GM12878 (cell line): ENCODE measurements around the gene TCF23.

ENCODE experiments used
- ATF7 ChIP-seq: fragments of 450-650 bp; IDR thresholded peaks from 2 replicates; pipeline ENCODE4 v1.6.1; 2016; ENCODE audit warnings: low read depth, mild to moderate bottlenecking
- BMI1 ChIP-seq: fragments of 450-650 bp; IDR thresholded peaks from 2 replicates; pipeline ENCODE4 v1.6.1; 2016; ENCODE audit warnings: mild to moderate bottlenecking, moderate library complexity, borderline replicate concordance
- CHD2 ChIP-seq: IDR thresholded peaks from 2 replicates; pipeline ENCODE4 v1.6.1; 2011; ENCODE audit warnings: low read depth, low read length, improper control_type of control experiment, borderline replicate concordance
- GABPA ChIP-seq: IDR thresholded peaks from 2 replicates; pipeline ENCODE4 v1.6.1; 2014; ENCODE audit warnings: antibody characterized with exemption, low read depth, mild to moderate bottlenecking, inconsistent platforms
- JUND ChIP-seq: IDR thresholded peaks from 2 replicates; pipeline ENCODE4 v1.6.1; 2012; ENCODE audit warnings: low read depth, mild to moderate bottlenecking, low read length, improper control_type of control experiment, moderate library complexity
- NFXL1 ChIP-seq: fragments of 450-650 bp; IDR thresholded peaks from 2 replicates; pipeline ENCODE4 v1.6.1; 2017; ENCODE audit warnings: antibody characterized with exemption, mild to moderate bottlenecking, borderline replicate concordance
- POLR2A ChIP-seq: IDR thresholded peaks from 2 replicates; pipeline ENCODE4 v1.6.1; 2011; ENCODE audit warnings: low read depth, mild to moderate bottlenecking, low read length
- POLR2AphosphoS5 ChIP-seq: IDR thresholded peaks from 2 replicates; pipeline ENCODE4 v1.6.1; 2011; ENCODE audit warnings: mild to moderate bottlenecking, low read length, inconsistent platforms
- RELA ChIP-seq: fragments of 450-650 bp; IDR thresholded peaks from 2 replicates; pipeline ENCODE4 v1.8.0; 2014; ENCODE audit warnings: borderline replicate concordance; ENCODE audit not compliant: partially characterized antibody
- TF ChIP-seq, protein P1 (sequence below): IDR thresholded peaks from 2 replicates; pipeline ENCODE4 v1.6.1; 2012; ENCODE audit warnings: mild to moderate bottlenecking, low read depth, low read length
- TF ChIP-seq, protein P2 (sequence below), 3 experiments: IDR thresholded peaks in 2 of 3; conservative IDR thresholded peaks in 1 of 3; 2 replicates each; pipeline ENCODE4 v1.5.1; 2011; ENCODE audit warnings: low read depth in 3 of 3, low read length in 3 of 3, mild to moderate bottlenecking in 3 of 3, control low read depth in 2 of 3, moderate library complexity in 2 of 3, inconsistent platforms in 1 of 3, mixed read lengths in 1 of 3; ENCODE audit not compliant: control insufficient read depth in 2 of 3, insufficient read depth in 1 of 3; ENCODE audit errors: extremely low read depth in 1 of 3
- TF ChIP-seq, protein P3 (sequence below): fragments of 450-650 bp; IDR thresholded peaks from 2 replicates; pipeline ENCODE4 v1.6.1; 2017; ENCODE audit warnings: mild to moderate bottlenecking, moderate library complexity
- TF ChIP-seq, protein P4 (sequence below): IDR thresholded peaks from 2 replicates; pipeline ENCODE4 v1.6.1; 2011; ENCODE audit warnings: borderline replicate concordance, low read depth, mild to moderate bottlenecking, moderate library complexity, low read length; ENCODE audit not compliant: insufficient read depth, poor library complexity, severe bottlenecking

DNA sequence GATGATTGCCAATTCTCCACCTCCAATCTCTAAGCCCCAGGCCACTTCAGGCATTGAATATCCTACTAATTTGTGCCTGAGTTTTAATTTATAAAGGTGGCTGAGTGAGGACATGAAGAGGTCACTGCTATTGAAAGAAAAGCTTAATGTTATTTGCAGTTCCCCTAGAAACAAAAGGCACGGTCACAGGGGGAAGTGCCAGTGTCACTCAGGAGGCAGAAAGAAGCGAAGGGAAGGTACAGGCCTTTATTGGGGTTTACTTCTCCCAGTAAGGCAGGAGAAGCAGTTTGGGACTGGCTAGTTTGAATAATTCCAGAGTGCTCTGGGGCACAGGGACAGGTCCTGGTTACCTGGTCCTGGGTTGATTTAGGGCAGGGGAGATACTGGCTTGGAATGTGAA, 26.9 kb upstream of the TCF23 start:
- TF ChIP-seq POLR2AphosphoS5 (no peak), RELA (no peak), JUND (no peak), ATF7 (no peak), GABPA (no peak), POLR2A (no peak), BMI1 (no peak), NFXL1 (no peak), CHD2 (no peak)
- TF ChIP-seq, protein P1, sequence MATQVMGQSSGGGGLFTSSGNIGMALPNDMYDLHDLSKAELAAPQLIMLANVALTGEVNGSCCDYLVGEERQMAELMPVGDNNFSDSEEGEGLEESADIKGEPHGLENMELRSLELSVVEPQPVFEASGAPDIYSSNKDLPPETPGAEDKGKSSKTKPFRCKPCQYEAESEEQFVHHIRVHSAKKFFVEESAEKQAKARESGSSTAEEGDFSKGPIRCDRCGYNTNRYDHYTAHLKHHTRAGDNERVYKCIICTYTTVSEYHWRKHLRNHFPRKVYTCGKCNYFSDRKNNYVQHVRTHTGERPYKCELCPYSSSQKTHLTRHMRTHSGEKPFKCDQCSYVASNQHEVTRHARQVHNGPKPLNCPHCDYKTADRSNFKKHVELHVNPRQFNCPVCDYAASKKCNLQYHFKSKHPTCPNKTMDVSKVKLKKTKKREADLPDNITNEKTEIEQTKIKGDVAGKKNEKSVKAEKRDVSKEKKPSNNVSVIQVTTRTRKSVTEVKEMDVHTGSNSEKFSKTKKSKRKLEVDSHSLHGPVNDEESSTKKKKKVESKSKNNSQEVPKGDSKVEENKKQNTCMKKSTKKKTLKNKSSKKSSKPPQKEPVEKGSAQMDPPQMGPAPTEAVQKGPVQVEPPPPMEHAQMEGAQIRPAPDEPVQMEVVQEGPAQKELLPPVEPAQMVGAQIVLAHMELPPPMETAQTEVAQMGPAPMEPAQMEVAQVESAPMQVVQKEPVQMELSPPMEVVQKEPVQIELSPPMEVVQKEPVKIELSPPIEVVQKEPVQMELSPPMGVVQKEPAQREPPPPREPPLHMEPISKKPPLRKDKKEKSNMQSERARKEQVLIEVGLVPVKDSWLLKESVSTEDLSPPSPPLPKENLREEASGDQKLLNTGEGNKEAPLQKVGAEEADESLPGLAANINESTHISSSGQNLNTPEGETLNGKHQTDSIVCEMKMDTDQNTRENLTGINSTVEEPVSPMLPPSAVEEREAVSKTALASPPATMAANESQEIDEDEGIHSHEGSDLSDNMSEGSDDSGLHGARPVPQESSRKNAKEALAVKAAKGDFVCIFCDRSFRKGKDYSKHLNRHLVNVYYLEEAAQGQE = no peak
- TF ChIP-seq, protein P2, sequence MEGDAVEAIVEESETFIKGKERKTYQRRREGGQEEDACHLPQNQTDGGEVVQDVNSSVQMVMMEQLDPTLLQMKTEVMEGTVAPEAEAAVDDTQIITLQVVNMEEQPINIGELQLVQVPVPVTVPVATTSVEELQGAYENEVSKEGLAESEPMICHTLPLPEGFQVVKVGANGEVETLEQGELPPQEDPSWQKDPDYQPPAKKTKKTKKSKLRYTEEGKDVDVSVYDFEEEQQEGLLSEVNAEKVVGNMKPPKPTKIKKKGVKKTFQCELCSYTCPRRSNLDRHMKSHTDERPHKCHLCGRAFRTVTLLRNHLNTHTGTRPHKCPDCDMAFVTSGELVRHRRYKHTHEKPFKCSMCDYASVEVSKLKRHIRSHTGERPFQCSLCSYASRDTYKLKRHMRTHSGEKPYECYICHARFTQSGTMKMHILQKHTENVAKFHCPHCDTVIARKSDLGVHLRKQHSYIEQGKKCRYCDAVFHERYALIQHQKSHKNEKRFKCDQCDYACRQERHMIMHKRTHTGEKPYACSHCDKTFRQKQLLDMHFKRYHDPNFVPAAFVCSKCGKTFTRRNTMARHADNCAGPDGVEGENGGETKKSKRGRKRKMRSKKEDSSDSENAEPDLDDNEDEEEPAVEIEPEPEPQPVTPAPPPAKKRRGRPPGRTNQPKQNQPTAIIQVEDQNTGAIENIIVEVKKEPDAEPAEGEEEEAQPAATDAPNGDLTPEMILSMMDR (IDR thresholded peaks at IDR 0.05 in 2 of 3, conservative IDR thresholded peaks at IDR 0.05 in 1 of 3; ENCODE audit: control insufficient read depth in 2 of 3, extremely low read depth in 1 of 3, insufficient read depth in 1 of 3, low read depth in 3 of 3, low read length in 3 of 3) = no peak
- TF ChIP-seq, protein P3, sequence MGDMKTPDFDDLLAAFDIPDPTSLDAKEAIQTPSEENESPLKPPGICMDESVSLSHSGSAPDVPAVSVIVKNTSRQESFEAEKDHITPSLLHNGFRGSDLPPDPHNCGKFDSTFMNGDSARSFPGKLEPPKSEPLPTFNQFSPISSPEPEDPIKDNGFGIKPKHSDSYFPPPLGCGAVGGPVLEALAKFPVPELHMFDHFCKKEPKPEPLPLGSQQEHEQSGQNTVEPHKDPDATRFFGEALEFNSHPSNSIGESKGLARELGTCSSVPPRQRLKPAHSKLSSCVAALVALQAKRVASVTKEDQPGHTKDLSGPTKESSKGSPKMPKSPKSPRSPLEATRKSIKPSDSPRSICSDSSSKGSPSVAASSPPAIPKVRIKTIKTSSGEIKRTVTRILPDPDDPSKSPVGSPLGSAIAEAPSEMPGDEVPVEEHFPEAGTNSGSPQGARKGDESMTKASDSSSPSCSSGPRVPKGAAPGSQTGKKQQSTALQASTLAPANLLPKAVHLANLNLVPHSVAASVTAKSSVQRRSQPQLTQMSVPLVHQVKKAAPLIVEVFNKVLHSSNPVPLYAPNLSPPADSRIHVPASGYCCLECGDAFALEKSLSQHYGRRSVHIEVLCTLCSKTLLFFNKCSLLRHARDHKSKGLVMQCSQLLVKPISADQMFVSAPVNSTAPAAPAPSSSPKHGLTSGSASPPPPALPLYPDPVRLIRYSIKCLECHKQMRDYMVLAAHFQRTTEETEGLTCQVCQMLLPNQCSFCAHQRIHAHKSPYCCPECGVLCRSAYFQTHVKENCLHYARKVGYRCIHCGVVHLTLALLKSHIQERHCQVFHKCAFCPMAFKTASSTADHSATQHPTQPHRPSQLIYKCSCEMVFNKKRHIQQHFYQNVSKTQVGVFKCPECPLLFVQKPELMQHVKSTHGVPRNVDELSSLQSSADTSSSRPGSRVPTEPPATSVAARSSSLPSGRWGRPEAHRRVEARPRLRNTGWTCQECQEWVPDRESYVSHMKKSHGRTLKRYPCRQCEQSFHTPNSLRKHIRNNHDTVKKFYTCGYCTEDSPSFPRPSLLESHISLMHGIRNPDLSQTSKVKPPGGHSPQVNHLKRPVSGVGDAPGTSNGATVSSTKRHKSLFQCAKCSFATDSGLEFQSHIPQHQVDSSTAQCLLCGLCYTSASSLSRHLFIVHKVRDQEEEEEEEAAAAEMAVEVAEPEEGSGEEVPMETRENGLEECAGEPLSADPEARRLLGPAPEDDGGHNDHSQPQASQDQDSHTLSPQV = no peak
- TF ChIP-seq, protein P4, sequence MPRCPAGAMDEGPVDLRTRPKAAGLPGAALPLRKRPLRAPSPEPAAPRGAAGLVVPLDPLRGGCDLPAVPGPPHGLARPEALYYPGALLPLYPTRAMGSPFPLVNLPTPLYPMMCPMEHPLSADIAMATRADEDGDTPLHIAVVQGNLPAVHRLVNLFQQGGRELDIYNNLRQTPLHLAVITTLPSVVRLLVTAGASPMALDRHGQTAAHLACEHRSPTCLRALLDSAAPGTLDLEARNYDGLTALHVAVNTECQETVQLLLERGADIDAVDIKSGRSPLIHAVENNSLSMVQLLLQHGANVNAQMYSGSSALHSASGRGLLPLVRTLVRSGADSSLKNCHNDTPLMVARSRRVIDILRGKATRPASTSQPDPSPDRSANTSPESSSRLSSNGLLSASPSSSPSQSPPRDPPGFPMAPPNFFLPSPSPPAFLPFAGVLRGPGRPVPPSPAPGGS = no peak
